Cardiac fibroblast (primary cell): ENCODE measurements around the gene LYPD6B.

Source experiments
- DNase-seq, 2 donors: peaks; one replicate each; pipeline versions ENCODE4 v3.0.0 to v3.0.0-alpha.2; 2010; ENCODE audit warnings: low read depth in 2 of 2
- H3K4me3 ChIP-seq, 2 donors: replicated peaks in 1 of 2; 1 replicate in 1 of 2; 2 replicates in 1 of 2; pipeline ENCODE4 v1.5.1; 2011; ENCODE audit warnings: low read depth in 2 of 2, low read length in 2 of 2, mild to moderate bottlenecking in 2 of 2, moderate library complexity in 1 of 2
- CTCF ChIP-seq: IDR thresholded peaks from one replicate; pipeline ENCODE4 v1.5.1; 2011; ENCODE audit warnings: low read depth, mild to moderate bottlenecking, low read length, inconsistent platforms

The LYPD6B gene

GRCh38 chr2:149019768-149020167 lies 18.7 kb upstream of the LYPD6B start:
- TF ChIP-seq CTCF: no peak
- H3K4me3 ChIP-seq: no peak overlapping the region
- no peak for DNase-seq

GRCh38 chr2:149020432-149020851 lies 18.1 kb upstream of the LYPD6B start:
- no peak overlapping the region for H3K4me3 ChIP-seq
- TF ChIP-seq CTCF: no peak

GRCh38 chr2:149021271-149021719 lies 17.2 kb upstream of the LYPD6B start:
- no peak for DNase-seq
- TF ChIP-seq CTCF: no peak
- no peak overlapping the region for H3K4me3 ChIP-seq

More at GRCh38 chr2:149020432-149020851, 18.1 kb upstream of the LYPD6B start:
- no peak for DNase-seq

GRCh38 chr2:149021761-149022160 lies 16.7 kb upstream of the LYPD6B start:
- H3K4me3 ChIP-seq: no peak overlapping the region
- TF ChIP-seq CTCF: no peak
- no peak for DNase-seq

GRCh38 chr2:149023091-149023490 lies 15.4 kb upstream of the LYPD6B start:
- no peak for DNase-seq
- TF ChIP-seq CTCF: no peak
- no peak overlapping the region for H3K4me3 ChIP-seq

- no peak overlapping the region for H3K4me3 ChIP-seq
- TF ChIP-seq CTCF: no peak
- no peak for DNase-seq
Measured at GRCh38 chr2:149027590-149028250, 10.8 kb upstream of the LYPD6B start.

- no peak for DNase-seq
- H3K4me3 ChIP-seq: no peak overlapping the region
- no peak for TF ChIP-seq CTCF
Measured at GRCh38 chr2:149028377-149028776, 10.1 kb upstream of the LYPD6B start.
